Psoas muscle (tissue), 8 donors: ENCODE results near the gene NELFB. TPM values are rescaled to one million over a fixed set of nuclear protein-coding genes. Genes with fewer than 3 reads are reported as not detected.

Experiments used
- ATAC-seq, 4 donors: fragments of 200-7000 bp; cut with Tn5 transposase; one replicate each; pipeline ENCODE4 v1.9.1; 2020; ENCODE audit warnings: moderate library complexity in 3 of 4, mild to moderate bottlenecking in 2 of 4
- DNase-seq, 2 donors: peaks; one replicate each; pipeline ENCODE4 v3.0.0-alpha.2; 2020
- H3K27ac ChIP-seq: fragments of 200-600 bp; one replicate; pipeline ENCODE4 v1.8.0; 2022
- H3K27me3 ChIP-seq, 3 donors: fragments of 200-600 bp in 1 of 3; one replicate each; pipeline versions ENCODE4 v1.6.1 to v1.8.0; 2013 to 2022; ENCODE audit warnings: low read length in 2 of 3, mild to moderate bottlenecking in 2 of 3, moderate library complexity in 1 of 3; ENCODE audit not compliant: insufficient read depth in 3 of 3
- H3K36me3 ChIP-seq, 2 donors: fragments of 200-600 bp in 1 of 2; one replicate each; pipeline versions ENCODE4 v1.6.1 to v1.8.0; 2013 to 2022; ENCODE audit warnings: low read depth in 1 of 2, mild to moderate bottlenecking in 1 of 2, moderate library complexity in 1 of 2; ENCODE audit not compliant: insufficient read depth in 1 of 2
- H3K4me1 ChIP-seq: fragments of 200-600 bp; one replicate; pipeline ENCODE4 v1.8.0; 2022
- H3K4me3 ChIP-seq: fragments of 200-600 bp; one replicate; pipeline ENCODE4 v1.8.0; 2022; ENCODE audit warnings: mild to moderate bottlenecking
- H3K9me3 ChIP-seq: fragments of 200-600 bp; one replicate; pipeline ENCODE4 v1.8.0; 2022
- CTCF ChIP-seq: fragments of 200-600 bp; IDR thresholded peaks from one replicate; pipeline ENCODE4 v1.8.0; 2022; ENCODE audit warnings: antibody characterized with exemption
- WGBS, 3 donors: extraction: QIAGEN DNeasy Blood & Tissue Kit; methylation state at CpG; one replicate each; pipeline versions ENCODE4 v1.1.6 to v1.1.7; 2013; 5-methylcytosine and 5-hydroxymethylcytosine counted together
- intact Hi-C, 2 donors: fragments of 100-400 bp; cut with DNase I; formaldehyde crosslinking; loops; one replicate each; pipeline versions ENCODE4 v1.11.0 to v1.14.2; 2022
- polyA plus RNA-seq, 3 donors: library from polyadenylated mRNA; stranded (reverse); fragments of 200-250 nt; gene quantifications; one replicate each; pipeline ENCODE4 v1.2.3, GENCODE V29; 2013
- total RNA-seq, 4 donors: library from RNA; stranded (reverse); fragmentation: NEBNext Ultra II Directional in 2 of 4; extraction: Animal tissue kit (Norgen Biotek cat#: 25700) in 2 of 4; gene quantifications; one replicate each; pipeline versions ENCODE4 v1.2.1 to v1.2.4, GENCODE V29; 2021 to 2023
- donor health status: healthy with polysubstance abuse.
- donor health status: DM: no; HTN: no; CAD: no; lungs with moderate emphysema.
- donor health status: Bipolar disorder and iron deficiency.
- donor health status: healthy.
- donor health status: DM: yes; HTN: yes; CAD: no.
- donor health status: DM: no; HTN: no; CAD: no.
- donor health status: DM: no; HTN: no; CAD: no.
- donor health status: DM: yes; HTN: yes; CAD: no.

The NELFB gene
- total and polyA plus RNA-seq, 7 donors: 39.1 to 74.3 (median 43.8) TPM

GRCh38 chr9:137275588-137276472 lies 20.7 kb downstream of the NELFB start:
- Histone ChIP-seq H3K27me3 (peaks cover 0 to 36% (median 18%) of the 10 kb centered on the region in 3 donors), H3K36me3 (peaks cover 2 to 21% of the 10 kb centered on the region in 2 donors), H3K27ac (peak overlapping the region; percentile 75), H3K9me3 (no peaks in the 10 kb centered on the region), H3K4me3 (peak overlapping the region; percentile 62), H3K4me1 (peaks cover 25% of the 10 kb centered on the region)
- TF ChIP-seq CTCF: no peak
- intact Hi-C loops: no loop called here
- WGBS, 3 donors: 72 to 81% (median 81%) methylated on average over 24 of the region's 24 CpGs
- ATAC-seq: no peak
- no peak for DNase-seq

GRCh38 chr9:137276473-137277328 lies 21.6 kb downstream of the NELFB start:
- Histone ChIP-seq H3K36me3 (peaks cover 2 to 16% of the 10 kb centered on the region in 2 donors), H3K27me3 (peaks cover 0 to 43% (median 18%) of the 10 kb centered on the region in 3 donors), H3K4me1 (peaks cover 30% of the 10 kb centered on the region), H3K9me3 (no peaks in the 10 kb centered on the region), H3K4me3 (peak overlapping the region; percentile 62), H3K27ac (peak overlapping the region; percentile 75)
- intact Hi-C loops: no loop called here
- TF ChIP-seq CTCF: no peak
- peak; percentile 73 to 85 for DNase-seq
- 32 to 42% (median 36%) methylated on average over 30 of the region's 30 CpGs for WGBS, 3 donors
- ATAC-seq: peak; percentile 23 to 59 (median 32)

- Histone ChIP-seq H3K9me3 (no peaks in the 10 kb centered on the region), H3K4me1 (peaks cover 30% of the 10 kb centered on the region), H3K36me3 (peaks cover 0 to 10% of the 10 kb centered on the region in 2 donors), H3K27ac (peak within 1 kb of the TSS; percentile 75), H3K4me3 (peak within 1 kb of the TSS; percentile 62), H3K27me3 (peaks cover 0 to 48% (median 18%) of the 10 kb centered on the region in 3 donors)
- DNase-seq: peak; percentile 81 to 84
- intact Hi-C loops: no loop called here
- ATAC-seq: peak; percentile 31 to 67 (median 48)
- no peak for TF ChIP-seq CTCF
- WGBS, 3 donors: 27 to 37% (median 35%) methylated on average over 19 to 25 of the region's 25 CpGs
These were observed 22.4 kb downstream of the NELFB start, which contains the start of gene TOR4A for GRCh38 chr9:137277329-137278041. Gene TOR4A (plus strand): TSS chr9:137277726. CDS start chr9:137278690, 964 bp downstream.

GRCh38 chr9:137278061-137278701 lies 23.1 kb downstream of the NELFB start:
- intact Hi-C loops: no loop called here
- peak in 1 of 4 donors; percentile 19 for ATAC-seq

More at GRCh38 chr9:137278061-137278701, 23.1 kb downstream of the NELFB start:
- Histone ChIP-seq H3K27ac (peak overlapping the region; percentile 75), H3K4me3 (peak overlapping the region; percentile 62), H3K27me3 (peaks cover 0 to 48% (median 18%) of the 10 kb centered on the region in 3 donors), H3K4me1 (peaks cover 30% of the 10 kb centered on the region), H3K9me3 (no peaks in the 10 kb centered on the region), H3K36me3 (peaks cover 0 to 3% of the 10 kb centered on the region in 2 donors)
- WGBS, 3 donors: 12 to 33% (median 16%) methylated on average over 25 to 54 of the region's 54 CpGs
- DNase-seq: peak in 1 of 2 donors; percentile 37
- TF ChIP-seq CTCF: no peak
